ENCODE results near the gene ARMS2. TPM values are rescaled to one million over a fixed set of nuclear protein-coding genes. Genes with fewer than 3 reads are reported as not detected.

Gene ARMS2
- polyA plus RNA-seq, 1 donor from 2014 or later, result not detected

- H2AFZ ChIP-seq (ENCODE audit: low read depth, low read length), result no peak overlapping the region
- no peak overlapping the region for H3K4me2 ChIP-seq (ENCODE audit: low read length)
- no peaks in the 10 kb centered on the region for H3K9me2 ChIP-seq (ENCODE audit: insufficient read depth, low read length)
- no peaks in the 10 kb centered on the region for H3K27me3 ChIP-seq (ENCODE audit: insufficient read depth, low read depth, low read length)
- H4K20me1 ChIP-seq (ENCODE audit: insufficient read depth), result no peaks in the 10 kb centered on the region
- no peak overlapping the region for H3K4me3 ChIP-seq (ENCODE audit: low read length)
- H3K9me3 ChIP-seq (ENCODE audit: low read length), result no peaks in the 10 kb centered on the region
- H3K27ac ChIP-seq (ENCODE audit: low read length), result no peak overlapping the region
- H3K79me2 ChIP-seq (replicated peaks; ENCODE audit: insufficient read depth, low read length), result no peaks in the 10 kb centered on the region
- H3K36me3 ChIP-seq (ENCODE audit: insufficient read depth, low read length), result no peaks in the 10 kb centered on the region
- H3F3A ChIP-seq (ENCODE audit: insufficient read depth, low read length, poor library complexity, severe bottlenecking), result no peaks in the 10 kb centered on the region
- no peak overlapping the region for H3K9ac ChIP-seq (ENCODE audit: low read length)
- TF ChIP-seq EP300 (conservative IDR thresholded peaks at IDR 0.05; ENCODE audit: poor library complexity, severe bottlenecking), result no peak
- no peak for TF ChIP-seq EZH2 (IDR thresholded peaks at IDR 0.05; ENCODE audit: borderline replicate concordance, insufficient read depth, low read length, poor library complexity, severe bottlenecking)
- TF ChIP-seq SMC3 (conservative IDR thresholded peaks at IDR 0.05; ENCODE audit: poor library complexity), result no peak
- TF ChIP-seq, protein P1, sequence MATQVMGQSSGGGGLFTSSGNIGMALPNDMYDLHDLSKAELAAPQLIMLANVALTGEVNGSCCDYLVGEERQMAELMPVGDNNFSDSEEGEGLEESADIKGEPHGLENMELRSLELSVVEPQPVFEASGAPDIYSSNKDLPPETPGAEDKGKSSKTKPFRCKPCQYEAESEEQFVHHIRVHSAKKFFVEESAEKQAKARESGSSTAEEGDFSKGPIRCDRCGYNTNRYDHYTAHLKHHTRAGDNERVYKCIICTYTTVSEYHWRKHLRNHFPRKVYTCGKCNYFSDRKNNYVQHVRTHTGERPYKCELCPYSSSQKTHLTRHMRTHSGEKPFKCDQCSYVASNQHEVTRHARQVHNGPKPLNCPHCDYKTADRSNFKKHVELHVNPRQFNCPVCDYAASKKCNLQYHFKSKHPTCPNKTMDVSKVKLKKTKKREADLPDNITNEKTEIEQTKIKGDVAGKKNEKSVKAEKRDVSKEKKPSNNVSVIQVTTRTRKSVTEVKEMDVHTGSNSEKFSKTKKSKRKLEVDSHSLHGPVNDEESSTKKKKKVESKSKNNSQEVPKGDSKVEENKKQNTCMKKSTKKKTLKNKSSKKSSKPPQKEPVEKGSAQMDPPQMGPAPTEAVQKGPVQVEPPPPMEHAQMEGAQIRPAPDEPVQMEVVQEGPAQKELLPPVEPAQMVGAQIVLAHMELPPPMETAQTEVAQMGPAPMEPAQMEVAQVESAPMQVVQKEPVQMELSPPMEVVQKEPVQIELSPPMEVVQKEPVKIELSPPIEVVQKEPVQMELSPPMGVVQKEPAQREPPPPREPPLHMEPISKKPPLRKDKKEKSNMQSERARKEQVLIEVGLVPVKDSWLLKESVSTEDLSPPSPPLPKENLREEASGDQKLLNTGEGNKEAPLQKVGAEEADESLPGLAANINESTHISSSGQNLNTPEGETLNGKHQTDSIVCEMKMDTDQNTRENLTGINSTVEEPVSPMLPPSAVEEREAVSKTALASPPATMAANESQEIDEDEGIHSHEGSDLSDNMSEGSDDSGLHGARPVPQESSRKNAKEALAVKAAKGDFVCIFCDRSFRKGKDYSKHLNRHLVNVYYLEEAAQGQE (IDR thresholded peaks at IDR 0.05; ENCODE audit: borderline replicate concordance), result no peak
- TF ChIP-seq RAD21 (conservative IDR thresholded peaks at IDR 0.05), result no peak
Observed at GRCh38 chr10:122485670-122486069, 31.2 kb downstream of the ARMS2 start.

GRCh38 chr10:122486406-122487080, 32.1 kb downstream of the ARMS2 start:
- H3F3A ChIP-seq (ENCODE audit: insufficient read depth, low read length, poor library complexity, severe bottlenecking), result no peaks in the 10 kb centered on the region
- no peak overlapping the region for H2AFZ ChIP-seq (ENCODE audit: low read depth, low read length)
- H3K36me3 ChIP-seq (ENCODE audit: insufficient read depth, low read length), result no peaks in the 10 kb centered on the region
- H3K9me3 ChIP-seq (ENCODE audit: low read length), result no peaks in the 10 kb centered on the region
- H3K4me3 ChIP-seq (ENCODE audit: low read length), result no peak overlapping the region
- H3K27me3 ChIP-seq (ENCODE audit: insufficient read depth, low read depth, low read length), result no peaks in the 10 kb centered on the region
- H3K9me2 ChIP-seq (ENCODE audit: insufficient read depth, low read length), result no peaks in the 10 kb centered on the region
- H3K79me2 ChIP-seq (replicated peaks; ENCODE audit: insufficient read depth, low read length), result no peaks in the 10 kb centered on the region
- no peak overlapping the region for H3K4me2 ChIP-seq (ENCODE audit: low read length)
- no peak overlapping the region for H3K27ac ChIP-seq (ENCODE audit: low read length)
- H3K9ac ChIP-seq (ENCODE audit: low read length), result no peak overlapping the region
- TF ChIP-seq EZH2 (IDR thresholded peaks at IDR 0.05; ENCODE audit: borderline replicate concordance, insufficient read depth, low read length, poor library complexity, severe bottlenecking), result no peak
- no peak for TF ChIP-seq POLR2AphosphoS5 (IDR thresholded peaks at IDR 0.05)
- TF ChIP-seq, protein P2, sequence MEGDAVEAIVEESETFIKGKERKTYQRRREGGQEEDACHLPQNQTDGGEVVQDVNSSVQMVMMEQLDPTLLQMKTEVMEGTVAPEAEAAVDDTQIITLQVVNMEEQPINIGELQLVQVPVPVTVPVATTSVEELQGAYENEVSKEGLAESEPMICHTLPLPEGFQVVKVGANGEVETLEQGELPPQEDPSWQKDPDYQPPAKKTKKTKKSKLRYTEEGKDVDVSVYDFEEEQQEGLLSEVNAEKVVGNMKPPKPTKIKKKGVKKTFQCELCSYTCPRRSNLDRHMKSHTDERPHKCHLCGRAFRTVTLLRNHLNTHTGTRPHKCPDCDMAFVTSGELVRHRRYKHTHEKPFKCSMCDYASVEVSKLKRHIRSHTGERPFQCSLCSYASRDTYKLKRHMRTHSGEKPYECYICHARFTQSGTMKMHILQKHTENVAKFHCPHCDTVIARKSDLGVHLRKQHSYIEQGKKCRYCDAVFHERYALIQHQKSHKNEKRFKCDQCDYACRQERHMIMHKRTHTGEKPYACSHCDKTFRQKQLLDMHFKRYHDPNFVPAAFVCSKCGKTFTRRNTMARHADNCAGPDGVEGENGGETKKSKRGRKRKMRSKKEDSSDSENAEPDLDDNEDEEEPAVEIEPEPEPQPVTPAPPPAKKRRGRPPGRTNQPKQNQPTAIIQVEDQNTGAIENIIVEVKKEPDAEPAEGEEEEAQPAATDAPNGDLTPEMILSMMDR (IDR thresholded peaks at IDR 0.05; ENCODE audit: poor library complexity, severe bottlenecking), result no peak
- no peak for TF ChIP-seq RAD21 (conservative IDR thresholded peaks at IDR 0.05)
- no peak for TF ChIP-seq SMC3 (conservative IDR thresholded peaks at IDR 0.05; ENCODE audit: poor library complexity)
- TF ChIP-seq TAF1 (IDR thresholded peaks at IDR 0.05; ENCODE audit: low read depth), result no peak
- TF ChIP-seq, protein P1 (IDR thresholded peaks at IDR 0.05; ENCODE audit: borderline replicate concordance), result no peak
- TF ChIP-seq EP300 (conservative IDR thresholded peaks at IDR 0.05; ENCODE audit: poor library complexity, severe bottlenecking), result no peak
- TF ChIP-seq MXI1 (conservative IDR thresholded peaks at IDR 0.05; ENCODE audit: poor library complexity, severe bottlenecking), result no peak
- H4K20me1 ChIP-seq (ENCODE audit: insufficient read depth), result no peaks in the 10 kb centered on the region

All from neural cell (in vitro differentiated cells).